ENCODE measurements around the gene GOLIM4. TPM values are rescaled to one million over a fixed set of nuclear protein-coding genes. Genes with fewer than 3 reads are reported as not detected.
"Not testable (repeated sequence)": the region's sequence is repeated elsewhere in the genome, so short reads cannot be mapped to it uniquely, and the experiment has no call there.

Gene GOLIM4
- total RNA-seq, 1 donor from 2014 or later, result 26.1 TPM

DNA sequence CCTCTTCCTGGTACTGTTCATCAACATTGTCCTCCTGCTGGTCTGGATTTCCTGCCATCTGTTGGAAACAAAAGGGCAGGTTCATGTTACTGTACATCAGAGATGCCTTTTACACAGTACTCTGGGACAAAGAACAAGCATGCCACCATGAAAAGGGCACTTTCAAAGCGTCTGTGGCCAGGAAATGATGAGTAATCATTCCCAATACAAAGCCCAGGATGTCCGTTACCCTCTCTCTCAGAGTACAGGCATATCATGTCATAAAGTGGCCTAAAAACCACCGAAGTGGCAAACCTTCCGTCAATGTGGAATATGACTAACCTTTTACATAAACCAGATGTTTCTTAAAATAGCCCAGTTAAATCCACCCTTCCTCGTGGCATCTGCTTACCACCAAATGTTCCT, 71.2 kb downstream of the GOLIM4 start:
- TF ChIP-seq, protein P1, sequence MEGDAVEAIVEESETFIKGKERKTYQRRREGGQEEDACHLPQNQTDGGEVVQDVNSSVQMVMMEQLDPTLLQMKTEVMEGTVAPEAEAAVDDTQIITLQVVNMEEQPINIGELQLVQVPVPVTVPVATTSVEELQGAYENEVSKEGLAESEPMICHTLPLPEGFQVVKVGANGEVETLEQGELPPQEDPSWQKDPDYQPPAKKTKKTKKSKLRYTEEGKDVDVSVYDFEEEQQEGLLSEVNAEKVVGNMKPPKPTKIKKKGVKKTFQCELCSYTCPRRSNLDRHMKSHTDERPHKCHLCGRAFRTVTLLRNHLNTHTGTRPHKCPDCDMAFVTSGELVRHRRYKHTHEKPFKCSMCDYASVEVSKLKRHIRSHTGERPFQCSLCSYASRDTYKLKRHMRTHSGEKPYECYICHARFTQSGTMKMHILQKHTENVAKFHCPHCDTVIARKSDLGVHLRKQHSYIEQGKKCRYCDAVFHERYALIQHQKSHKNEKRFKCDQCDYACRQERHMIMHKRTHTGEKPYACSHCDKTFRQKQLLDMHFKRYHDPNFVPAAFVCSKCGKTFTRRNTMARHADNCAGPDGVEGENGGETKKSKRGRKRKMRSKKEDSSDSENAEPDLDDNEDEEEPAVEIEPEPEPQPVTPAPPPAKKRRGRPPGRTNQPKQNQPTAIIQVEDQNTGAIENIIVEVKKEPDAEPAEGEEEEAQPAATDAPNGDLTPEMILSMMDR (IDR thresholded peaks at IDR 0.05; ENCODE audit: insufficient read depth, low read length, severe bottlenecking), result no peak
- no peak for FAIRE-seq

GRCh38 chr3:168021737-168022450, 73.8 kb downstream of the GOLIM4 start:
- FAIRE-seq, result no peak

More for the DNA sequence above, 71.2 kb downstream of the GOLIM4 start:
- Histone ChIP-seq H3K27me3 (ENCODE audit: control insufficient read depth, insufficient read depth, low read length) (no peaks in the 10 kb centered on the region), H3K4me3 (ENCODE audit: low read depth, low read length) (no peak overlapping the region), H3K36me3 (ENCODE audit: control insufficient read depth, insufficient read depth, low read length) (peaks cover 11% of the 10 kb centered on the region)
- DNase-seq (ENCODE audit: low read depth), result peak; percentile 34

GRCh38 chr3:168011280-168011679, 84.4 kb downstream of the GOLIM4 start:
- H3K27me3 ChIP-seq (ENCODE audit: control insufficient read depth, insufficient read depth, low read length); H3K36me3 ChIP-seq (ENCODE audit: control insufficient read depth, insufficient read depth, low read length); H3K4me3 ChIP-seq (ENCODE audit: low read depth, low read length); DNase-seq (ENCODE audit: low read depth); FAIRE-seq: not testable (repeated sequence)

More at GRCh38 chr3:168021737-168022450, 73.8 kb downstream of the GOLIM4 start:
- no peak for DNase-seq (ENCODE audit: low read depth)
- Histone ChIP-seq H3K4me3 (ENCODE audit: low read depth, low read length) (no peak overlapping the region), H3K36me3 (ENCODE audit: control insufficient read depth, insufficient read depth, low read length) (peaks cover 11% of the 10 kb centered on the region), H3K27me3 (ENCODE audit: control insufficient read depth, insufficient read depth, low read length) (no peaks in the 10 kb centered on the region)
- TF ChIP-seq, protein P1 (IDR thresholded peaks at IDR 0.05; ENCODE audit: insufficient read depth, low read length, severe bottlenecking), result no peak

GRCh38 chr3:168006584-168006983, 89.1 kb downstream of the GOLIM4 start:
- Histone ChIP-seq H3K36me3 (ENCODE audit: control insufficient read depth, insufficient read depth, low read length) (no peaks in the 10 kb centered on the region), H3K27me3 (ENCODE audit: control insufficient read depth, insufficient read depth, low read length) (no peaks in the 10 kb centered on the region), H3K4me3 (ENCODE audit: low read depth, low read length) (no peak overlapping the region)
- FAIRE-seq (no peak), DNase-seq (ENCODE audit: low read depth) (no peak)
- TF ChIP-seq, protein P1 (IDR thresholded peaks at IDR 0.05; ENCODE audit: insufficient read depth, low read length, severe bottlenecking), result no peak

- no peaks in the 10 kb centered on the region for H3K27me3 ChIP-seq (ENCODE audit: control insufficient read depth, insufficient read depth, low read length)
- FAIRE-seq, result no peak
Measured at GRCh38 chr3:168003911-168004310, 91.8 kb downstream of the GOLIM4 start.

GRCh38 chr3:168002786-168003368, 92.8 kb downstream of the GOLIM4 start:
- Histone ChIP-seq H3K36me3 (ENCODE audit: control insufficient read depth, insufficient read depth, low read length) (no peaks in the 10 kb centered on the region), H3K4me3 (ENCODE audit: low read depth, low read length) (no peak overlapping the region), H3K27me3 (ENCODE audit: control insufficient read depth, insufficient read depth, low read length) (no peaks in the 10 kb centered on the region)
- DNase-seq (ENCODE audit: low read depth) (peak; percentile 90), FAIRE-seq (no peak)
- TF ChIP-seq, protein P1 (IDR thresholded peaks at IDR 0.05; ENCODE audit: insufficient read depth, low read length, severe bottlenecking), result no peak

More at GRCh38 chr3:168003911-168004310, 91.8 kb downstream of the GOLIM4 start:
- TF ChIP-seq, protein P1 (IDR thresholded peaks at IDR 0.05; ENCODE audit: insufficient read depth, low read length, severe bottlenecking), result no peak
- H3K36me3 ChIP-seq (ENCODE audit: control insufficient read depth, insufficient read depth, low read length), result no peaks in the 10 kb centered on the region
- DNase-seq (ENCODE audit: low read depth), result no peak
- no peak overlapping the region for H3K4me3 ChIP-seq (ENCODE audit: low read depth, low read length)
